HEK293T (cell line): ENCODE measurements around the gene ZNF17.

Source experiments
- FOXA1 ChIP-seq: fragments of 450-650 bp; IDR thresholded peaks from 2 replicates; pipeline ENCODE4 v1.6.1; 2016; ENCODE audit warnings: mild to moderate bottlenecking
- SP1 ChIP-seq: fragments of 450-650 bp; IDR thresholded peaks from 2 replicates; pipeline ENCODE4 v1.6.1; 2017
- SUZ12 ChIP-seq: fragments of 450-650 bp; IDR thresholded peaks from 2 replicates; pipeline ENCODE4 v1.6.1; 2016; ENCODE audit warnings: mild to moderate bottlenecking

DNA sequence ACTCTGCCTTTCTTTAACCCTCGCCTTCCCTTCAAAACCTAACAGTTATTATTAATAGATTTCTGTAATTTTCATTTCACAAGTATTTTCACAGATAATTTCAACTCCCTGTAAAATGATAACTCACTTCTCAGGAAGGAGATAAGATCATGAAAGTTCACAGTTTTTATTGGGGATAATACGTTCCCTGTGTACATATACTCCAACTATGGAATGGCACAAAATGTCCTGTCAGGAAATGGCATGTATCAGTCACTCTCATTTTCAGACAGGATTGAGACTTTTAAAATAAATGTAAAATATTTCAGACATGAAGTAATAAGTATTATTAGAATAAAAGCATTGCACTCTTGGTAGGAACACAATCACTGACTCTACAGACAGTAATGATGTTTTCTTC, 48.5 kb upstream of the ZNF17 start:
- no peak for TF ChIP-seq SUZ12
- TF ChIP-seq FOXA1 = no peak
- TF ChIP-seq SP1 = no peak
